Transverse colon (tissue), 4 donors: ENCODE measurements around the gene SPIRE2. TPM values are rescaled to one million over a fixed set of nuclear protein-coding genes. Genes with fewer than 3 reads are reported as not detected.
"Not testable (repeated sequence)": the region's sequence is repeated elsewhere in the genome, so short reads cannot be mapped to it uniquely, and the experiment has no call there.

Source experiments
- DNase-seq: peaks from one replicate; pipeline ENCODE4 v3.0.0-alpha.2; 2019
- H3K27ac ChIP-seq, 4 donors: fragments of 200-600 bp; sonication (generic); 2 replicates each; pipeline ENCODE4 v1.5.1; 2016 to 2018; ENCODE audit warnings: inconsistent platforms in 4 of 4
- H3K27me3 ChIP-seq: fragments of 200-600 bp; sonication (generic); 2 replicates; pipeline ENCODE4 v1.5.1; 2017; ENCODE audit warnings: inconsistent platforms
- H3K36me3 ChIP-seq, 4 donors: fragments of 200-600 bp; sonication (generic); 2 replicates each; pipeline ENCODE4 v1.5.1; 2017 to 2019; ENCODE audit warnings: inconsistent platforms in 4 of 4
- H3K4me1 ChIP-seq, 4 donors: fragments of 200-600 bp; sonication (generic); 2 replicates each; pipeline ENCODE4 v1.5.1; 2017 to 2020; ENCODE audit warnings: inconsistent platforms in 4 of 4
- H3K4me3 ChIP-seq, 4 donors: fragments of 200-600 bp; sonication (generic); 1 replicate in 1 of 4; 2 replicates in 3 of 4; pipeline versions ENCODE4 v1.5.1 to v1.6.1; 2017 to 2019; ENCODE audit warnings: inconsistent platforms in 4 of 4
- H3K9me3 ChIP-seq, 2 donors: fragments of 200-600 bp; sonication (generic); 2 replicates each; pipeline ENCODE4 v1.5.1; 2017 to 2019; ENCODE audit warnings: inconsistent platforms in 2 of 2
- EP300 ChIP-seq: sonication (generic); formaldehyde crosslinking; IDR thresholded peaks from one replicate; pipeline ENCODE4 v1.6.1; 2017; ENCODE audit warnings: antibody characterized with exemption, low read depth
- POLR2A ChIP-seq: fragments of 450-650 bp; IDR thresholded peaks from one replicate; pipeline ENCODE4 v1.6.1; 2016; ENCODE audit warnings: antibody characterized with exemption, mild to moderate bottlenecking, moderate library complexity
- POLR2AphosphoS5 ChIP-seq, 3 donors: sonication (generic); formaldehyde crosslinking; IDR thresholded peaks; one replicate each; pipeline ENCODE4 v1.6.1; 2016; ENCODE audit warnings: antibody characterized with exemption in 3 of 3
- WGBS, 2 donors: methylation state at CpG; one replicate each; pipeline ENCODE4 v1.1.5; 2018; ENCODE audit warnings: low coverage in 1 of 2; 5-methylcytosine and 5-hydroxymethylcytosine counted together
- in situ Hi-C, 4 donors: fragments of 200-750 bp; cut with MboI; loops; one replicate each; pipeline versions ENCODE4 v1.15.0 to v1.15.1; 2017; ENCODE audit warnings: low sequenced_read_pairs in 3 of 4, low pct_ligation_motif_present in 1 of 4, low pct_unique_long_range_greater_than_20kb in 1 of 4
- intact Hi-C: fragments of 100-400 bp; cut with DNase I; formaldehyde crosslinking; loops from one replicate; pipeline ENCODE4 v1.15.1; 2023; ENCODE audit warnings: low total_unique reads
- total RNA-seq, 4 donors: library from RNA; depleted of rRNA; stranded (reverse); fragments of >200 nt; gene quantifications; one replicate each; pipeline ENCODE4 v1.1.0, GENCODE V29; 2016
- TF ChIP-seq, protein P1 (sequence below), 5 experiments: fragments of 200-600 bp in 3 of 5; fragments of 450-650 bp in 2 of 5; sonication (generic) in 3 of 5; IDR thresholded peaks; 1 replicate in 2 of 5; 2 replicates in 3 of 5; pipeline ENCODE4 v1.5.1; 2016 to 2017; ENCODE audit warnings: antibody characterized with exemption in 5 of 5, inconsistent platforms in 3 of 5, mild to moderate bottlenecking in 2 of 5, moderate library complexity in 1 of 5

The SPIRE2 gene
- total RNA-seq, 4 donors from 2014 or later = 79.6 to 190 (median 131) TPM

DNA sequence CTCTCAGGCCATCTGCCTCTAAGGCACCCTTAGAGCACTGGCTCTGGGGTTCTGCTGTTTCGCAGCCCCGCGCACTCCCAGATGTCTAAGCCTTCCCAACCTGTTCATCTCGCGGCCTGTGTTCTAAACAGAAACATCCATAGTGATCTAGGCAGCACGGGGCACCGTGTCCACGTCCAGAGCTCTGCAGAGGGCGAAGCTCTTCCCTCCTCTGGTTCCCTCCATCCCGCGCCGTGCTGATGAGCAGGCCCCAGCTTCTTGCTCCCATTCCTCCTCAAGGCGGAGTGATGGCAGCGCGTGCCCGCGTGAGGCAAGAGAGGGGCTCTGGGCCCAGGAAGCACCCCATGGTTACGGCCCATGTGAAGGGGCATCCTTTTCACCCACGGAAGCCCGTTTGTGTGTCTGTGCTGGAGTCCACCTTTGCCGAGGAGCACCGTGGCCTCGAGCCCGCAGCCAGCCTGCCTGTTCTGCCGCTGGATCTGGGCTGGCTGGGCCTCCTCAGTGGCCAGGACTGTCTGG is 3.6 kb downstream of the SPIRE2 start:
- TF ChIP-seq EP300 (no peak), POLR2AphosphoS5 (IDR thresholded peaks at IDR 0.05) (no peak)
- no peak for DNase-seq
- no peaks in the 10 kb centered on the region for H3K36me3 ChIP-seq
- peaks cover 12 to 57% (median 29%) of the 10 kb centered on the region in 4 donors for H3K4me1 ChIP-seq
- H3K27ac ChIP-seq = peak overlapping the region in 2 of 4 donors; percentile 86 to 90
- in situ Hi-C loops = no loop called here
- intact Hi-C loops = no loop called here
- H3K4me3 ChIP-seq = no peak overlapping the region
- no peaks in the 10 kb centered on the region for H3K9me3 ChIP-seq
- no peaks in the 10 kb centered on the region for H3K27me3 ChIP-seq
- 93% methylated on average over 22 of the region's 25 CpGs; no CpG with 5 or more reads in 1 of the 2 donors for WGBS, 2 donors

- peak; percentile 94 for DNase-seq
- Histone ChIP-seq H3K4me1 (peaks cover 13 to 61% (median 39%) of the 10 kb centered on the region in 4 donors), H3K27ac (peak overlapping the region; percentile 85 to 94 (median 89))
- H3K36me3 ChIP-seq, in situ Hi-C loops, intact Hi-C loops, H3K4me3 ChIP-seq, H3K9me3 ChIP-seq, H3K27me3 ChIP-seq: not testable (repeated sequence)
- WGBS, 2 donors = 73% methylated on average over 38 of the region's 39 CpGs; no CpG with 5 or more reads in 1 of the 2 donors
- TF ChIP-seq POLR2AphosphoS5 (IDR thresholded peaks at IDR 0.05) = peak; percentile 67 to 91 (median 83)
- peak; percentile 55 for TF ChIP-seq EP300
- peak; percentile 83 for TF ChIP-seq POLR2A
Observed at GRCh38 chr16:89833664-89834363, 5.5 kb downstream of the SPIRE2 start.

DNA sequence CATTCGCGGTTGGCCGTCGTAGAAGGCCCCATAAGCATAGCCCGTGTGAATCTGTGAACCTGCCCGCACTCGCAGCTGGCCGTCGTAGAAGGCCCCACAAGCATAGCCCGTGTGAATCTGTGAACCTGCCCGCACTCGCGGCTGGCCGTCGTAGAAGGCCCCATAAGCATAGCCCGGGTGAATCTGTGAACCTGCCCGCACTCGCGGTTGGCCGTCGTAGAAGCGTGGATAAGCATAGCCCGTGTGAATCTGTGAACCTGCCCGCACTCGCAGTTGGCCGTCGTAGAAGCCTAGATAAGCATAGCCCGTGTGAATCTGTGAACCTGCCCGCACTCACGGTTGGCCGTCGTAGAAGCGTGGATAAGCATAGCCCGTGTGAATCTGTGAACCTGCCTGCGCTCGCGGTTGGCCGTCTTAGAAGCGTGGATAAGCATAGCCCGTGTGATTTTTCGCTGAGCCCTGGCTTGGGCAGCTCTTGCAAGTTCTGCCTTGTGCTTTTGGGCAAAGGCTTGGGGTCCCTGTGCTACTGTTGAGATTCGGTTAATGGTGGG is 6.6 kb downstream of the SPIRE2 start:
- 95 to 97% methylated on average over 16 to 42 of the region's 42 CpGs for WGBS, 2 donors
- H3K36me3 ChIP-seq, DNase-seq, H3K4me3 ChIP-seq, intact Hi-C loops, H3K27me3 ChIP-seq, H3K9me3 ChIP-seq, in situ Hi-C loops: not testable (repeated sequence)
- Histone ChIP-seq H3K4me1 (peaks cover 11 to 54% (median 33%) of the 10 kb centered on the region in 4 donors), H3K27ac (peak overlapping the region; percentile 85 to 94 (median 86))

DNA sequence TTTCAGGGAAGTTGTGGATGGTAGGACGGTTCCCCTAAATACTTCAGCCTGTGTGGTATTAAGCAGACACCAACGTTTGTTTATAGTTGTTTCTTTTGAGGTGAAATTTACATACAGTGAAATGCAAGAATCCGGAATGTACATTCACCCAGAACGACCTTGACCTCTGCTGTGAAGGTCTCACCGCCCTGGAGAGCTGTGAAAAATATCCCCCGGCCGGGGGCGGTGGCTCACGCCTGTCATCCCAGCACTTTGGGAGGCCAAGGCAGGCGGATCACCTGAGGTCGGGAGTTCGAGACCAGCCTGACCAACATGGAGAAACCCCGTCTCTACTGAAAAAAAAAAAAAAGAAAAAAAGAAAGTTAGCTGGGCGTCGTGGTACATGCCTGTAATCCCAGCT is 8.2 kb downstream of the SPIRE2 start:
- H3K4me1 ChIP-seq = peaks cover 11 to 54% (median 31%) of the 10 kb centered on the region in 4 donors
- peak overlapping the region in 3 of 4 donors; percentile 81 to 87 (median 84) for H3K27ac ChIP-seq
- in situ Hi-C loops, DNase-seq, H3K27me3 ChIP-seq, H3K36me3 ChIP-seq, H3K4me3 ChIP-seq, intact Hi-C loops, H3K9me3 ChIP-seq: not testable (repeated sequence)
- WGBS, 2 donors = 42 to 81% methylated on average over 2 to 15 of the region's 15 CpGs

- no peak for TF ChIP-seq POLR2AphosphoS5 (IDR thresholded peaks at IDR 0.05)
- no peak for TF ChIP-seq POLR2A
- TF ChIP-seq, protein P1, sequence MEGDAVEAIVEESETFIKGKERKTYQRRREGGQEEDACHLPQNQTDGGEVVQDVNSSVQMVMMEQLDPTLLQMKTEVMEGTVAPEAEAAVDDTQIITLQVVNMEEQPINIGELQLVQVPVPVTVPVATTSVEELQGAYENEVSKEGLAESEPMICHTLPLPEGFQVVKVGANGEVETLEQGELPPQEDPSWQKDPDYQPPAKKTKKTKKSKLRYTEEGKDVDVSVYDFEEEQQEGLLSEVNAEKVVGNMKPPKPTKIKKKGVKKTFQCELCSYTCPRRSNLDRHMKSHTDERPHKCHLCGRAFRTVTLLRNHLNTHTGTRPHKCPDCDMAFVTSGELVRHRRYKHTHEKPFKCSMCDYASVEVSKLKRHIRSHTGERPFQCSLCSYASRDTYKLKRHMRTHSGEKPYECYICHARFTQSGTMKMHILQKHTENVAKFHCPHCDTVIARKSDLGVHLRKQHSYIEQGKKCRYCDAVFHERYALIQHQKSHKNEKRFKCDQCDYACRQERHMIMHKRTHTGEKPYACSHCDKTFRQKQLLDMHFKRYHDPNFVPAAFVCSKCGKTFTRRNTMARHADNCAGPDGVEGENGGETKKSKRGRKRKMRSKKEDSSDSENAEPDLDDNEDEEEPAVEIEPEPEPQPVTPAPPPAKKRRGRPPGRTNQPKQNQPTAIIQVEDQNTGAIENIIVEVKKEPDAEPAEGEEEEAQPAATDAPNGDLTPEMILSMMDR (IDR thresholded peaks at IDR 0.05) = no peak
- TF ChIP-seq EP300 = no peak
- no peak for DNase-seq
- H3K4me1 ChIP-seq = peaks cover 11 to 56% (median 31%) of the 10 kb centered on the region in 4 donors
- peak overlapping the region in 2 of 4 donors; percentile 17 to 26 for H3K4me3 ChIP-seq
- peak overlapping the region; percentile 81 to 87 (median 84) for H3K27ac ChIP-seq
- no peaks in the 10 kb centered on the region for H3K27me3 ChIP-seq
- WGBS, 2 donors = 71 to 100% methylated on average over 2 to 17 of the region's 17 CpGs
- intact Hi-C loops = no loop called here
- no peaks in the 10 kb centered on the region for H3K9me3 ChIP-seq
- in situ Hi-C loops = no loop called here
- H3K36me3 ChIP-seq = no peaks in the 10 kb centered on the region
Observed at GRCh38 chr16:89837014-89837546, 8.8 kb downstream of the SPIRE2 start.

DNA sequence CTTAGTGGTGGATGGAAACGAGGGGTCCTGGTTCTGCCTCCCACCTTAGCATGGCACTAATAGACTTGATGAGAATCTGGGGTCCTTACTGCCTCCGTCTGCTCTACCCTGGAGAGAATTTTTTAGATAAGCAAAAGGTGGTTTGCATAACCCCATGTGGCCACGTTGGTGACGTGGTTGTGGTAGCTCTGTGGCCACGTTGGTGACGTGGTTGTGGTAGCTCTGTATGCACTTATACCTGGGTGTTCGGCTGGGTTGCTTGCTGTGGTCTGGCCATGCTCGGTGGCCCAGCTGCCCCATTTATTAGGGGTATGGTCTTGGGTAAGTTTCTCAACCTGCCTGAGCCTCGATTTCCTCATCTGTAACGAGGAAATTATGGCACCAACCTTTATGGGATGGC is 13.0 kb downstream of the SPIRE2 start:
- Histone ChIP-seq H3K9me3 (no peaks in the 10 kb centered on the region), H3K27ac (no peak overlapping the region), H3K4me1 (peaks cover 8 to 26% (median 21%) of the 10 kb centered on the region in 4 donors), H3K27me3 (no peaks in the 10 kb centered on the region), H3K4me3 (no peak overlapping the region), H3K36me3 (no peaks in the 10 kb centered on the region)
- no peak for TF ChIP-seq POLR2A
- TF ChIP-seq, protein P1 (IDR thresholded peaks at IDR 0.05) = no peak
- no peak for TF ChIP-seq EP300
- no peak for TF ChIP-seq POLR2AphosphoS5 (IDR thresholded peaks at IDR 0.05)
- in situ Hi-C loops = no loop called here
- peak; percentile 42 for DNase-seq
- intact Hi-C loops = no loop called here
- 71 to 75% methylated on average over 2 to 10 of the region's 10 CpGs for WGBS, 2 donors
